Pancreas (tissue), 10 donors: ENCODE measurements around the gene CNNM3. TPM values are rescaled to one million over a fixed set of nuclear protein-coding genes. Genes with fewer than 3 reads are reported as not detected.
A peak's percentile ranks its signal among the peaks of the same experiment; 100 is the strongest.

ENCODE experiments used
- ATAC-seq, 4 donors: fragments of 200-7000 bp; cut with Tn5 transposase; one replicate each; pipeline versions ENCODE4 v1.8.0 to v1.9.1; 2020; ENCODE audit warnings: mild to moderate bottlenecking in 4 of 4, moderate library complexity in 4 of 4
- DNase-seq, 6 donors: peaks; one replicate each; pipeline ENCODE4 v3.0.0-alpha.2; 2020
- FAIRE-seq: peaks from 2 replicates; lab custom pipeline; 2012; peaks lifted over from hg19 to GRCh38; lab: Jason Lieb, UNC
- H3K27ac ChIP-seq, 4 donors: fragments of 200-600 bp; sonication (generic); 1 replicate in 3 of 4; 2 replicates in 1 of 4; pipeline versions ENCODE4 v1.5.0 to v1.8.0; 2020
- H3K27me3 ChIP-seq, 4 donors: fragments of 200-600 bp; one replicate each; pipeline ENCODE4 v1.8.0; 2021
- H3K36me3 ChIP-seq, 3 donors: fragments of 200-600 bp; sonication (generic) in 1 of 3; one replicate each; pipeline versions ENCODE4 v1.5.0 to v1.8.0; 2020 to 2021
- H3K4me1 ChIP-seq, 3 donors: fragments of 200-600 bp; one replicate each; pipeline ENCODE4 v1.8.0; 2021
- H3K4me3 ChIP-seq, 4 donors: fragments of 200-600 bp; sonication (generic) in 2 of 4; one replicate each; pipeline versions ENCODE4 v1.5.0 to v1.8.0; 2020 to 2021
- H3K9me3 ChIP-seq, 4 donors: fragments of 200-600 bp; one replicate each; pipeline ENCODE4 v1.8.0; 2021
- CTCF ChIP-seq, 4 donors: fragments of 200-600 bp; sonication (generic) in 3 of 4; IDR thresholded peaks; one replicate each; pipeline versions ENCODE4 v1.5.0 to v1.8.0; 2021; ENCODE audit warnings: antibody characterized with exemption in 4 of 4
- WGBS, 2 donors: extraction: QIAGEN DNeasy Blood & Tissue Kit; methylation state at CpG; one replicate each; pipeline ENCODE4 v1.1.7; 2013; 5-methylcytosine and 5-hydroxymethylcytosine counted together
- intact Hi-C, 3 donors: fragments of 100-400 bp; cut with DNase I; formaldehyde crosslinking; loops; one replicate each; pipeline versions ENCODE4 v1.11.1 to v1.14.2; 2022
- polyA plus RNA-seq, 2 donors: library from polyadenylated mRNA; stranded (reverse); fragments of 200-250 nt; gene quantifications; one replicate each; pipeline ENCODE4 v1.2.3, GENCODE V29; 2013
- total RNA-seq, 6 donors: library from RNA; stranded (reverse); fragmentation: NEBNext Ultra II Directional in 4 of 6; extraction: Animal tissue kit (Norgen Biotek cat#: 25700) in 4 of 6; gene quantifications; one replicate each; pipeline versions ENCODE4 v1.2.1 to v1.2.4, GENCODE V29; 2021 to 2023
- donor health status: healthy with polysubstance abuse.
- donor health status: DM: no; HTN: no; CAD: no; lungs with moderate emphysema.
- donor health status: DM: no; HTN: no; CAD: no.
- donor health status: control.
- donor health status: control.
- donor health status: Bipolar disorder and iron deficiency.
- donor health status: DM: yes; HTN: yes; CAD: no.
- donor health status: DM: no; HTN: no; CAD: no.
- donor health status: DM: no; HTN: no; CAD: no.
- donor health status: DM: yes; HTN: yes; CAD: no.

Gene CNNM3
- total and polyA plus RNA-seq, 8 donors = 13.6 to 35.1 (median 25.1) TPM

- 89 to 91% methylated on average over 14 of the region's 14 CpGs for WGBS, 2 donors
- no peak for TF ChIP-seq CTCF (IDR thresholded peaks at IDR 0.05)
- Histone ChIP-seq H3K27me3 (no peaks in the 10 kb centered on the region), H3K9me3 (no peaks in the 10 kb centered on the region), H3K4me1 (peaks cover 18 to 30% (median 30%) of the 10 kb centered on the region in 3 donors), H3K36me3 (peaks cover 4 to 49% (median 38%) of the 10 kb centered on the region in 3 donors), H3K27ac (no peak overlapping the region), H3K4me3 (no peak overlapping the region)
- no peak for FAIRE-seq
- no peak for ATAC-seq
- intact Hi-C loops = no loop called here
- no peak for DNase-seq
Observed at GRCh38 chr2:96825057-96825456, 9.0 kb downstream of the CNNM3 start.

- H3K4me1 ChIP-seq = peaks cover 11 to 22% (median 22%) of the 10 kb centered on the region in 3 donors
- H3K36me3 ChIP-seq = peaks cover 4 to 57% (median 44%) of the 10 kb centered on the region in 3 donors
- no peak overlapping the region for H3K27ac ChIP-seq
- H3K4me3 ChIP-seq = no peak overlapping the region
- 90 to 95% methylated on average over 22 of the region's 22 CpGs for WGBS, 2 donors
- H3K9me3 ChIP-seq = no peaks in the 10 kb centered on the region
- TF ChIP-seq CTCF (IDR thresholded peaks at IDR 0.05) = no peak
- no peaks in the 10 kb centered on the region for H3K27me3 ChIP-seq
- DNase-seq (peak in 2 of 6 donors; percentile 13 to 60), FAIRE-seq (no peak), ATAC-seq (no peak)
- intact Hi-C loops = no loop called here
Observed at GRCh38 chr2:96826546-96827278, 10.6 kb downstream of the CNNM3 start.

GRCh38 chr2:96828436-96828835 is 12.4 kb downstream of the CNNM3 start:
- intact Hi-C loops = no loop called here
- no peak for FAIRE-seq
- H3K27ac ChIP-seq = no peak overlapping the region
- WGBS, 2 donors = 94% methylated on average over 14 of the region's 14 CpGs
- no peak for ATAC-seq
- DNase-seq = peak in 2 of 6 donors; percentile 18 to 49
- no peak overlapping the region for H3K4me3 ChIP-seq
- no peak for TF ChIP-seq CTCF (IDR thresholded peaks at IDR 0.05)
- H3K36me3 ChIP-seq = peaks cover 4 to 57% (median 38%) of the 10 kb centered on the region in 3 donors
- no peaks in the 10 kb centered on the region for H3K9me3 ChIP-seq
- no peaks in the 10 kb centered on the region for H3K27me3 ChIP-seq
- peaks cover 27 to 37% (median 33%) of the 10 kb centered on the region in 3 donors for H3K4me1 ChIP-seq

GRCh38 chr2:96828874-96829273 is 12.8 kb downstream of the CNNM3 start:
- ATAC-seq (no peak), FAIRE-seq (no peak), DNase-seq (peak in 1 of 6 donors; percentile 18)
- H3K4me3 ChIP-seq = no peak overlapping the region
- H3K27ac ChIP-seq = no peak overlapping the region
- H3K9me3 ChIP-seq = no peaks in the 10 kb centered on the region
- no peak for TF ChIP-seq CTCF (IDR thresholded peaks at IDR 0.05)
- peaks cover 4 to 57% (median 38%) of the 10 kb centered on the region in 3 donors for H3K36me3 ChIP-seq
- 94 to 95% methylated on average over 13 of the region's 13 CpGs for WGBS, 2 donors
- intact Hi-C loops = no loop called here
- H3K27me3 ChIP-seq = no peaks in the 10 kb centered on the region
- H3K4me1 ChIP-seq = peaks cover 31 to 37% (median 34%) of the 10 kb centered on the region in 3 donors

- 57 to 62% methylated on average over 5 of the region's 5 CpGs for WGBS, 2 donors
- Histone ChIP-seq H3K4me3 (no peak overlapping the region), H3K9me3 (no peaks in the 10 kb centered on the region), H3K4me1 (peaks cover 27 to 33% (median 31%) of the 10 kb centered on the region in 3 donors), H3K27me3 (no peaks in the 10 kb centered on the region), H3K27ac (no peak overlapping the region), H3K36me3 (peaks cover 4 to 61% (median 37%) of the 10 kb centered on the region in 3 donors)
- TF ChIP-seq CTCF (IDR thresholded peaks at IDR 0.05) = no peak
- intact Hi-C loops = no loop called here
- no peak for FAIRE-seq
- no peak for ATAC-seq
- peak in 1 of 6 donors; percentile 20 for DNase-seq
Observed at GRCh38 chr2:96830044-96830562, 14.0 kb downstream of the CNNM3 start.
